Dendritic cell treated with granulocyte-macrophage colony-stimulating factor and Interleukin-4, amounts not matched to agents 40 ng/mL and 50 ng/mL, for 4 days (primary cell): Measurements from ENCODE around the gene GNG10.
"Not testable (repeated sequence)": the region's sequence is repeated elsewhere in the genome, so short reads cannot be mapped to it uniquely, and the experiment has no call there.

ENCODE experiments used
- H3K27ac Mint-ChIP-seq: one replicate; pipeline ENCODE4 v1.8.0; 2022; ENCODE audit warnings: mild to moderate bottlenecking, mixed read lengths
- H3K27me3 Mint-ChIP-seq: one replicate; pipeline ENCODE4 v1.8.0; 2022; ENCODE audit warnings: mild to moderate bottlenecking, mixed read lengths
- H3K36me3 Mint-ChIP-seq: one replicate; pipeline ENCODE4 v1.8.0; 2022; ENCODE audit warnings: low read depth, mixed read lengths
- H3K4me1 Mint-ChIP-seq: one replicate; pipeline ENCODE4 v1.8.0; 2022; ENCODE audit warnings: low read depth, mixed read lengths
- H3K4me3 Mint-ChIP-seq: one replicate; pipeline ENCODE4 v1.8.0; 2022; ENCODE audit warnings: mild to moderate bottlenecking, moderate library complexity, mixed read lengths
- H3K9me3 Mint-ChIP-seq: one replicate; pipeline ENCODE4 v1.8.0; 2022; ENCODE audit warnings: mixed read lengths
- intact Hi-C: fragments of 100-400 bp; cut with micrococcal nuclease; formaldehyde crosslinking; loops from one replicate; pipeline ENCODE4 v1.15.0; 2022

The GNG10 gene

DNA sequence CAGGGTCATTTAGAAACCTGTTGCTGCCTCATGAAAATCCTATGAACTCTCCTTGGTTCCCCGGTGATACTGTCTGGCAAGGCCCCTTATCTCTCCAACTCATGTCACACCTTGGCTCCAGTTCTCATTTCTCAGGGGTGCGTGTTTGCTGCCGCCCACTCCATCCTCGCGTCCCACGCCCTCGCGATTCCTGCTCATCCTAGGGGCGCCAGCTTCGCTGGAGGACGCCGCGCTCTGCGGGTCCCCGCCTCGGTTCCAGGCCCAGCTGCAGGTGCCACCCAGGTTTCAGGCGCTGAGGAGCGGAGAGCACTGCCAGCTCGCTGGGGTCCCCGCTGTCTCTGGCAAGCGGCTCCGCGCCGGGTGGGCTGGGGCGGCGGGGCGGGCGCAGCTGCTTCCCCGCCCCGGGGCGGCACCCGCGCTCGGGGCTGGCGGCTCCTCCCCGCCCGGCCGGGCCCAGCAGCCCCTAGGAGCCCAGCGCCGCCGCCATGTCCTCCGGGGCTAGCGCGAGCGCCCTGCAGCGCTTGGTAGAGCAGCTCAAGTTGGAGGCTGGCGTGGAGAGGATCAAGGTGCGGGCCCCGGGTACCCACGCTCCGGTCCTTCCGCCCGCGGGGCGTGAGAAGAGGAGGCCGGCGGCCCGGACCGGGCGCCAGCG lies at the start of gene GNG10:
Gene GNG10 (plus strand): TSS at position 456 of the 652 bp plus-strand sequence. CDS start 30 bp downstream, at position 486.
- intact Hi-C loops = no loop called here
- Mint-ChIP-seq H3K4me1 (peaks cover 42% of the 10 kb centered on the region), H3K27ac (peak within 1 kb of the TSS; percentile 89), H3K4me3 (peak within 1 kb of the TSS; percentile 93), H3K36me3 (peaks cover 34% of the 10 kb centered on the region), H3K9me3 (no peaks in the 10 kb centered on the region), H3K27me3 (peaks cover 3% of the 10 kb centered on the region)

- Mint-ChIP-seq H3K36me3 (no peaks in the 10 kb centered on the region), H3K9me3 (no peaks in the 10 kb centered on the region), H3K27me3 (peaks cover 40% of the 10 kb centered on the region), H3K4me3 (no peak overlapping the region), H3K4me1 (no peaks in the 10 kb centered on the region), H3K27ac (no peak overlapping the region)
- intact Hi-C loops = no loop called here
Observed at GRCh38 chr9:111613436-111614040, 47.9 kb upstream of the GNG10 start.

DNA sequence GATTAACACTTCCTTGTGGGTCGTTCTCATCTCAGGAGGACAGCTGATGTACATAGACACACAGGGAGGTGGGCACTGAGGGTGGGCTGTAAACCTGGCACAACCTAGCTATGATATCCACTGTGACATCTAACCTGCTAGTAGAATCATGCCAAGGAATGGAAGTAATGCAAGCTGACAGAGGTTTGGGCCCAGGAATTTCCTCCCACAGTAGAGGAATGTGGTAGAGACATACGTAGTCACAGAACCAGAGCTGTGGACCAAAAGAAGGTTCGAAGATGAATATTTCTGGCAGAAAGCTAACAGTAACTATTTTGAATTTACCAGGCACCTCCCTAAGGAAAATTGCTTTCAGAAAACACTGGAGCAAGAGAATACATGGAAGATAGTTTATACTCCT lies 45.5 kb upstream of the GNG10 start:
- Mint-ChIP-seq H3K36me3 (no peaks in the 10 kb centered on the region), H3K27ac (no peak overlapping the region), H3K4me1 (no peaks in the 10 kb centered on the region), H3K27me3 (peaks cover 29% of the 10 kb centered on the region), H3K9me3 (no peaks in the 10 kb centered on the region), H3K4me3 (no peak overlapping the region)
- intact Hi-C loops = no loop called here

- H3K27me3 Mint-ChIP-seq = peaks cover 20% of the 10 kb centered on the region
- H3K4me1 Mint-ChIP-seq, H3K36me3 Mint-ChIP-seq, H3K4me3 Mint-ChIP-seq, intact Hi-C loops, H3K27ac Mint-ChIP-seq, H3K9me3 Mint-ChIP-seq: not testable (repeated sequence)
Observed at GRCh38 chr9:111617349-111617748, 44.1 kb upstream of the GNG10 start.

- Mint-ChIP-seq H3K9me3 (peaks cover 8% of the 10 kb centered on the region), H3K36me3 (no peaks in the 10 kb centered on the region), H3K27me3 (peaks cover 6% of the 10 kb centered on the region), H3K4me1 (peaks cover 6% of the 10 kb centered on the region), H3K27ac (no peak overlapping the region), H3K4me3 (no peak overlapping the region)
- intact Hi-C loops = loop anchor here (10.0 kb wide), 1 partner anchor 137 kb away; the partner anchor contains the start of gene ECPAS
Observed at GRCh38 chr9:111621895-111622480, 39.4 kb upstream of the GNG10 start.

DNA sequence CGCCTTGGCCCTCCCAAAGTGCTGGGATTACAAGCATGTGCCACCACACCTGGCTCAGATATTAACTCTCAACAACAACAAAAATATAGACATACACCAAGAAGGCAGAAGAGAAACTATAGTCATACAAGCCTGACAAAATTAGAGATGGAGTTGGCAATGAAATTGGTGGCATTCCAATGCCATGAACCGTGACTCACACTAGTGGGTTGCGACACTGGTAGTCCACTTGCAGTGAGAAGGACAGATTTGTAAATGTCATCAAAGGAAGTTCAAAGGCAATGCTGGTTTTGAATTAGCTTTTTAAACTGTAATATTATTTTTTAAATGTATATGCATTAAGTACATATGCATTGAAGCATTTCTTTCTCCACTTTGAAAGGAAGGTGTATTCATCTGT lies 38.8 kb upstream of the GNG10 start:
- Mint-ChIP-seq H3K9me3 (peaks cover 8% of the 10 kb centered on the region), H3K27me3 (peaks cover 5% of the 10 kb centered on the region), H3K4me1 (peaks cover 6% of the 10 kb centered on the region), H3K27ac (no peak overlapping the region), H3K4me3 (no peak overlapping the region), H3K36me3 (no peaks in the 10 kb centered on the region)
- intact Hi-C loops = loop anchor here (10.0 kb wide), 1 partner anchor 138 kb away; the partner anchor contains the start of gene ECPAS

GRCh38 chr9:111627260-111627963 lies 34.0 kb upstream of the GNG10 start:
- H3K4me3 Mint-ChIP-seq = no peak overlapping the region
- H3K27me3 Mint-ChIP-seq = no peaks in the 10 kb centered on the region
- H3K36me3 Mint-ChIP-seq = peaks cover 6% of the 10 kb centered on the region
- H3K4me1 Mint-ChIP-seq = peaks cover 9% of the 10 kb centered on the region
- no peak overlapping the region for H3K27ac Mint-ChIP-seq
- intact Hi-C loops = loop anchor here (10.0 kb wide), 1 partner anchor 143 kb away; the partner anchor contains the start of gene ECPAS
- peaks cover 8% of the 10 kb centered on the region for H3K9me3 Mint-ChIP-seq

DNA sequence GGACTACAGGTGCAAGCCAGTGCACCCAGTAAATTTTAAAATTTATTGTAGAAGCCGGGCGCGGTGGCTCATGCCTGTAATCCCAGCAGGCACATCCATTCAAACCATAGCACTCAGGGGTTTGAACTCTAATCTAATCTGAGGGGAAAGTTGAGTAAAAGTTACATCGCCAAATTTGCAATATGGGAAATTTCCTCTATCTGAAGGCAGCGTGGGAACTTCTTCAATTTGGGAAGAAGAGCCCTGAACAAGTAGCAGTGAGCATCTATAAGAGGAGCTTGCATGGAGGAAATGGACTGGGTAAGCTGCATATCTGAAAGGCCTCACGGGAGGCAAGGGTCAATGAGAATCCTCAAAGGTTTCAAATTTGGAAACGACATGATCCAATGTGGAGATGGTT lies 33.0 kb upstream of the GNG10 start:
- H3K4me3 Mint-ChIP-seq = no peak overlapping the region
- H3K9me3 Mint-ChIP-seq = no peaks in the 10 kb centered on the region
- H3K27ac Mint-ChIP-seq = no peak overlapping the region
- peaks cover 6% of the 10 kb centered on the region for H3K36me3 Mint-ChIP-seq
- intact Hi-C loops = loop anchor here (10.0 kb wide), 1 partner anchor 144 kb away; the partner anchor contains the start of gene ECPAS
- peaks cover 17% of the 10 kb centered on the region for H3K4me1 Mint-ChIP-seq
- no peaks in the 10 kb centered on the region for H3K27me3 Mint-ChIP-seq

- intact Hi-C loops = loop anchor here (5.0 kb wide), 1 partner anchor 37 kb away; no protein-coding TSS in a partner anchor
- Mint-ChIP-seq H3K9me3 (no peaks in the 10 kb centered on the region), H3K36me3 (peaks cover 6% of the 10 kb centered on the region), H3K27ac (peak overlapping the region; percentile 91), H3K4me3 (peak overlapping the region; percentile 96), H3K27me3 (no peaks in the 10 kb centered on the region), H3K4me1 (peaks cover 36% of the 10 kb centered on the region)
Observed at GRCh38 chr9:111630182-111630963, 31.0 kb upstream of the GNG10 start.

- peak overlapping the region; percentile 91 for H3K27ac Mint-ChIP-seq
- H3K27me3 Mint-ChIP-seq = no peaks in the 10 kb centered on the region
- peaks cover 6% of the 10 kb centered on the region for H3K36me3 Mint-ChIP-seq
- intact Hi-C loops = loop anchor here (5.0 kb wide), 1 partner anchor 36 kb away; no protein-coding TSS in a partner anchor
- H3K4me1 Mint-ChIP-seq = peaks cover 39% of the 10 kb centered on the region
- no peaks in the 10 kb centered on the region for H3K9me3 Mint-ChIP-seq
- peak overlapping the region; percentile 96 for H3K4me3 Mint-ChIP-seq
Observed at GRCh38 chr9:111630964-111631213, 30.5 kb upstream of the GNG10 start.

DNA sequence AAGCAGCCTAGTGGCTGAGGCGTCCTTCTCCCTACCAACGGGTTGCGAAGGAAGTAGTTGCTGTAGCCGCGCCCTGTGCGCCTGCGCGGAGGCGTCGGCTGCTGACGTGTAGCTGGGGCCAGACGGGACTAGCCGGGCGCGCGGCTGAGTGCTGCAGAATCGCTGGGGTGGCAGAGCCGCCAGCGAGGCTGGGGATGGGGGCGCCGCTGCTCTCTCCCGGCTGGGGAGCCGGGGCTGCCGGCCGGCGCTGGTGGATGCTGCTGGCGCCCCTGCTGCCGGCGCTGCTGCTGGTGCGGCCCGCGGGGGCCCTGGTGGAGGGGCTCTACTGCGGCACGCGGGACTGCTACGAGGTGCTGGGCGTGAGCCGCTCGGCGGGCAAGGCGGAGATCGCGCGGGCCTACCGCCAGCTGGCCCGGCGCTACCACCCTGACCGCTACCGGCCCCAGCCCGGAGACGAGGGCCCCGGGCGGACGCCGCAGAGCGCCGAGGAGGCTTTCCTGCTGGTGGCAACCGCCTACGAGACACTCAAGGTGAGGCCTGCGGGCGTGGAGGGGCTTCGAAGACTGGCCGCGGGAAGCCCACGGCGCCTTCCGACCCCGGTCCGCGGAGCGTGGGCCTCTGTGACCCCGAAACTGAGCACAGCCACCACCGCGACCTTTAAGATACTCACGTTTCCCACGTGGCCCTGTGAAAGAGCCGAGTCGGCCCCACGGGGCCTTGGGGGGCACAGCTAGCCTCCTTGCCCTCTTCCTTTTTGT lies 30.0 kb upstream of the GNG10 start, which contains the start of gene DNAJC25:
Gene DNAJC25 (plus strand): TSS at position 121 of the 758 bp plus-strand sequence. CDS start 74 bp downstream, at position 195.
- no peaks in the 10 kb centered on the region for H3K9me3 Mint-ChIP-seq
- peaks cover 39% of the 10 kb centered on the region for H3K4me1 Mint-ChIP-seq
- no peaks in the 10 kb centered on the region for H3K27me3 Mint-ChIP-seq
- peak within 1 kb of the TSS; percentile 91 for H3K27ac Mint-ChIP-seq
- H3K4me3 Mint-ChIP-seq = peak within 1 kb of the TSS; percentile 96
- H3K36me3 Mint-ChIP-seq = peaks cover 6% of the 10 kb centered on the region
- intact Hi-C loops = loop anchor here (5.0 kb wide), 1 partner anchor 36 kb away; no protein-coding TSS in a partner anchor

DNA sequence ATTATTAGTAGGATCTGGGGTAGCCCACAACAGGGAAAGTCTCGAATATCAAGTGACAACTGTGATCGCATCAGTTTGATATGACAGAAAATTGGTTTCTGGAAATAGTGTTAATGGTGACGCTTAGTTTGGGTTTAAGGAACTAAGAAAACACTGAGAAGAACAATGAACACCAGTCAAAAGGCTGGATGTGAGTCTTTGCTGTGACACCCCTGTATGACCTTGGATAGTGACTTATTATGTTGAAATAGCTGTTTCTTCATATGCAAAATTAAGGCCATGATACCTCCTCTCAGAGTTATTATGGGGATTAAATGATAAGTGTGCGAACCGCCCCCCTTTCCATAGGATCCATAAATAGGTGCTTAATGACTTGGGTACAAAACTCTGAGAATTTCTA lies 29.3 kb upstream of the GNG10 start:
- H3K4me3 Mint-ChIP-seq = peak overlapping the region; percentile 96
- no peaks in the 10 kb centered on the region for H3K9me3 Mint-ChIP-seq
- peaks cover 6% of the 10 kb centered on the region for H3K36me3 Mint-ChIP-seq
- H3K4me1 Mint-ChIP-seq = peaks cover 39% of the 10 kb centered on the region
- intact Hi-C loops = loop anchor here (5.0 kb wide), 1 partner anchor 35 kb away; no protein-coding TSS in a partner anchor
- no peaks in the 10 kb centered on the region for H3K27me3 Mint-ChIP-seq
- peak overlapping the region; percentile 91 for H3K27ac Mint-ChIP-seq
